GM12864 (cell line): ENCODE data around the gene FOXL3.

ENCODE experiments used
- DNase-seq: peaks from one replicate; pipeline ENCODE4 v3.0.0-alpha.2; 2011; ENCODE audit warnings: low read depth
- H3K4me3 ChIP-seq: 2 replicates; pipeline ENCODE4 v1.5.1; 2011; ENCODE audit warnings: mild to moderate bottlenecking, low read depth, low read length, control low read depth
- CTCF ChIP-seq: IDR thresholded peaks from 2 replicates; pipeline ENCODE4 v1.5.1; 2011; ENCODE audit warnings: low read depth, mild to moderate bottlenecking, moderate library complexity, low read length, control low read depth, inconsistent platforms; ENCODE audit errors: missing control alignments

The FOXL3 gene

GRCh38 chr7:255721-256361 is 34.1 kb upstream of the FOXL3 start:
- no peak for DNase-seq
- TF ChIP-seq CTCF: no peak
- no peak overlapping the region for H3K4me3 ChIP-seq

DNA sequence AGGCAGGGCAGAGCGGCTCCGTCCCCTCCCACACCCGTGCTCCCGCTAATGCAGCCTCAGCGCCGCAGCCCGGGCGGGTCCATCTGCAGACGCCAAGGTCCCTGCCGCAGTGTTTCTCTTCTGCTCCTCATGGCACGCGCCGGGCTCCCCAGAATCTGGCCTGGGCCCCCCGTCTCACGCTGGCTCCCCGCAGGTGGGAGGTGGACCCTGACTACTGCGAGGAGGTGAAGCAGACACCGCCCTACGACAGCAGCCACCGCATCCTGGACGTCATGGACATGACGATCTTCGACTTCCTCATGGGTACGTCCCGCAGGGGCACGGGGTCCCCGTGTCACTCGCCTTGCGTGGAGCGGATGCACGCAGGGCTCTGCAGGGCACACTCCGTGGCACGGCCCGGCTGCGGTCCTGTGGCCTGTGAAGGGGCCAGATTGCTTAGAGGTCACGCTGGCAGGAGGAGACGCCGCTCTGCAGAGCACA is 33.5 kb upstream of the FOXL3 start:
- no peak for TF ChIP-seq CTCF
- DNase-seq: no peak
- H3K4me3 ChIP-seq: no peak overlapping the region

- no peak for TF ChIP-seq CTCF
- H3K4me3 ChIP-seq: no peak overlapping the region
- no peak for DNase-seq
Measured at GRCh38 chr7:256981-257646, 32.9 kb upstream of the FOXL3 start.

DNA sequence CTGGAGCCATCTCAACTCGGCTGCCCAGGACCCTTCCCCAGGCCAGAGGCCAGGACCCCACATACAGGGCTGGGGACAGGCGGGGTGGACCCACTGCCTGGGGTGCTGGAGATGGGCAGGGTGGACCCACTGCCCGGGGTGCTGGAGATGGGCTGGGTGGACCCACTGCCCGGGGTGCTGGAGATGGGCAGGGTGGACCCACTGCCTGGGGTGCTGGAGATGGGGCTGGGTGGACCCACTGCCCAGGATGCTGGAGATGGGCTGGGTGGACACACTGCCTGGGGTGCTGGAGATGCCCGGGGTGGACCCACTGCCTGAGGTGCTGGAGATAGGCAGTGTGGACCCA is 32.4 kb upstream of the FOXL3 start:
- no peak overlapping the region for H3K4me3 ChIP-seq
- no peak for TF ChIP-seq CTCF
- no peak for DNase-seq

DNA sequence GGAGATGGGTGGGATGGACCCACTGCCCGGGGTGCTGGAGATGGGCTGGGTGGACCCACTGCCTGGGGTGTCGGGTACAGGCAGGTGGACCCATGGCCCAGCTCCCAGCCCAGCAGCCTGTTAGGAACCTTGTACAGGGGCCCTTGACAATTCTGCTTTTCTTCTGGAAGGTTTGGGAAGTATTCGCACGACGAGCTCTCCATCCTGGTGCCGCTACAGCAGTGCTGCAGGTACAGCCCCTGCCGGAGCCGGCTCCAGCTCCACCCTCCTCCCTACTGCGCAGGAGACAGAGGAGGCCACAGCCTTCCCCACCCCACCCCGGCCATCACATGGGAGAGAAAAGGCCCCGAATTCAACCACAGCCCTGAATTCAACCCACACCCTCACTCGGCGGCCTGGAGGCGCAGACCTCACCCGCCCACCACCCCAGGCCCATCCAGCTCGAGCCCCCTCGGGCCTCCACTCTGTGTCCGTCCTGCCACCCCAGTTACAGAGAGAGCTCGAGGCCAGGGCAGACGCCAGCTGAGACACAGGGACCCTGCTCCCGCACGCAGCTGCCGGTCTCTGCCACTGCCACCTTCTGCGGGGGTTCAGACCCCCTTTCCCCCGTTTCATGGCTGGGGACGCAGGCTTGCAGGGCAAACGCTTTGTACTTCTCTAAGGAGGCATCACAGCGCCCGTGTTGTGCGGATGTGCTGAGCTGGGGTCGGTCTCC is 31.3 kb upstream of the FOXL3 start:
- no peak for DNase-seq
- H3K4me3 ChIP-seq: no peak overlapping the region
- no peak for TF ChIP-seq CTCF

GRCh38 chr7:259191-259505 is 30.8 kb upstream of the FOXL3 start:
- DNase-seq: no peak
- no peak overlapping the region for H3K4me3 ChIP-seq
- no peak for TF ChIP-seq CTCF
